ENCODE results near the gene ENO3. TPM values are rescaled to one million over a fixed set of nuclear protein-coding genes. Genes with fewer than 3 reads are reported as not detected.

Gene ENO3
- polyA plus RNA-seq, 3 donors: 0.36 to 14.2 (median 0.60) TPM

DNA sequence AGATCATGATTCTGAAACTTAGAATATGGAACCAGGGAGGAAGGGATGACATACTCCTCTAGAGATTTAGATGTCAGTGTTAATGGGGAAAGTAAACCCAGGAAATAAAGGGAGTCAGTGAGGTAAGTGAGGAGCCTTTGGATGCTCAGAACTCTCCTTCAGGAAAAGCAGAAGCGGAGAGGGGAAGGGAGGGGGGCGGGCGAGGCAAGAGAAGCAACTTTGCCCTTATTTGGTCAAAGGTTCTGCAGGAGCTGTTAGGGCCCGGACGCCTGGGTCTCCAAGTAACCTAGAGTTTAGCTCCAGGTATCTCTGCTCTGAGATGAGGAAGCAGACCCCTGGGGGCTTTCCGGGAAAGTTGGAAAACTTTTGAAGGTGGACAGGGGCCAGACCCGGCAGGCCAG lies 3.9 kb upstream of the ENO3 start:
- Histone ChIP-seq H3K9me3 (replicated peaks in 1 of 2; ENCODE audit: control insufficient read depth in 1 of 2, insufficient read depth in 1 of 2, low read length in 2 of 2) (no peaks in the 10 kb centered on the region), H3K9ac (ENCODE audit: insufficient read depth, low read length, poor library complexity, severe bottlenecking) (peak overlapping the region; percentile 80), H3K27ac (ENCODE audit: low read depth in 1 of 2, low read length in 2 of 2) (peak overlapping the region; percentile 94), H3K4me1 (ENCODE audit: control insufficient read depth in 1 of 2, insufficient read depth in 2 of 2, low read length in 2 of 2) (peaks cover 63 to 80% of the 10 kb centered on the region in 2 donors), H3K27me3 (ENCODE audit: control insufficient read depth in 2 of 2, insufficient read depth in 2 of 2, low read length in 2 of 2) (no peaks in the 10 kb centered on the region), H3K4me3 (replicated peaks in 1 of 3; ENCODE audit: low read depth in 2 of 3, low read length in 3 of 3) (peak overlapping the region; percentile 92 to 95 (median 94)), H3K36me3 (replicated peaks in 1 of 2; ENCODE audit: control insufficient read depth in 1 of 2, insufficient read depth in 2 of 2, low read length in 2 of 2) (peaks cover 32 to 40% of the 10 kb centered on the region in 2 donors), H3K4me2 (replicated peaks; ENCODE audit: extremely low read depth, low read length, poor library complexity, severe bottlenecking) (peak overlapping the region; percentile 98), H3K79me2 (ENCODE audit: insufficient read depth, low read length) (peaks cover 72% of the 10 kb centered on the region), H4K20me1 (ENCODE audit: insufficient read depth, low read length) (peaks cover 64% of the 10 kb centered on the region), H2AFZ (ENCODE audit: insufficient read depth, low read depth, low read length, poor library complexity, severe bottlenecking) (no peak overlapping the region)
- peak overlapping the region; percentile 95 to 99 (median 97) for H3K27ac Mint-ChIP-seq
- peaks cover 65% of the 10 kb centered on the region for H3K4me1 Mint-ChIP-seq
- intact Hi-C loops (cut with micrococcal nuclease): loop anchor here in 1 of 2 donors (5.0 kb wide), 2 partner anchors 45 to 180 kb away; partner anchors contain the start of gene CHRNE
- H3K27me3 Mint-ChIP-seq (ENCODE audit: low read depth in 3 of 3): peaks cover 2 to 8% (median 3%) of the 10 kb centered on the region in 3 donors
- H3K36me3 Mint-ChIP-seq: peaks cover 40 to 47% of the 10 kb centered on the region in 2 donors
- H3K4me3 Mint-ChIP-seq: peak overlapping the region; percentile 96 to 97
- no peaks in the 10 kb centered on the region for H3K9me3 Mint-ChIP-seq
- peak in 2 of 3 donors; percentile 26 to 62 for DNase-seq
- 0% methylated on average over 5 of the region's 7 CpGs for WGBS (ENCODE audit: insufficient coverage)
- TF ChIP-seq CTCF (IDR thresholded peaks at IDR 0.05): no peak

DNA sequence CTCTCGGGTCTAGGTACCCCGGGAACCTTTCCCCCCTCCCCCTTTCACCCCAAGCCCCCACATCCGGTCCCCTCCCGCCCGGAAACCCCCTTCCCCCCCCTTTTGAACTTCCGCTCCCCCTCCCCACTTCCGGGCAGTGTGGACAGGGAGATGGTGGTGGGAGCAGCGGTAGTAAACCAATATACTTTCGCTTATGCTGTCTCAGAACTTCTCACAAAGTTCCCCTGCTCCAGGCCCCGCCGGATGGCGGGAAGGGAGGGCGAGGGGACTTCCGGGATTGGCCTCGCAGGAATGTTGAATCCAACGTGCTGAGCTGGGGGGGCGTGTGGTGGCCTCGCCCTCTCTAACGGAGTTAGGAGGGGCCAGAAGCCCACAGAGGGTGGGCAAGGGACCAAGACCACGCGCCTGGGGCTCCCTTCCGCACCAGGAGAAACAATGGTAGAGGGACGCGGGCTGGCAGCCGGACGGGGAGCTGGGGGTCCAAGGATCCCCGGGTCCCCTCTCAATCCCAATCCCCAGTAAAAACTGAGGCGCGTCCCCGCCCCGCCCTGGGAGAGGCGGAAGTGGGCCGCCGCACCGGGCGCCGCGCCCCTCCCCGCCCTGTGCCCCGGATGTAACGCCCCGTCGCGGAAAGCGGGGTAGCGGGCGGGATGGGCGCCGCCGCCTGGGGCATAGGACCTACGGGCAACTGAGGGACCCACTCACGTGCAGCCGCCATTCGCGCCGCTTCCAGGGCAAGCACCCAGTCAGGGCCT lies 3.3 kb upstream of the ENO3 start:
- Histone ChIP-seq H4K20me1 (ENCODE audit: insufficient read depth, low read length) (peaks cover 58% of the 10 kb centered on the region), H3K4me3 (replicated peaks in 1 of 3; ENCODE audit: low read depth in 2 of 3, low read length in 3 of 3) (peak overlapping the region; percentile 92 to 95 (median 94)), H3K9ac (ENCODE audit: insufficient read depth, low read length, poor library complexity, severe bottlenecking) (peak overlapping the region; percentile 80), H2AFZ (ENCODE audit: insufficient read depth, low read depth, low read length, poor library complexity, severe bottlenecking) (peak overlapping the region; percentile 58), H3K27me3 (ENCODE audit: control insufficient read depth in 2 of 2, insufficient read depth in 2 of 2, low read length in 2 of 2) (no peaks in the 10 kb centered on the region), H3K4me2 (replicated peaks; ENCODE audit: extremely low read depth, low read length, poor library complexity, severe bottlenecking) (peak overlapping the region; percentile 98), H3K9me3 (replicated peaks in 1 of 2; ENCODE audit: control insufficient read depth in 1 of 2, insufficient read depth in 1 of 2, low read length in 2 of 2) (no peaks in the 10 kb centered on the region), H3K27ac (ENCODE audit: low read depth in 1 of 2, low read length in 2 of 2) (peak overlapping the region; percentile 94), H3K36me3 (replicated peaks in 1 of 2; ENCODE audit: control insufficient read depth in 1 of 2, insufficient read depth in 2 of 2, low read length in 2 of 2) (peaks cover 29 to 34% of the 10 kb centered on the region in 2 donors), H3K79me2 (ENCODE audit: insufficient read depth, low read length) (peaks cover 66% of the 10 kb centered on the region), H3K4me1 (ENCODE audit: control insufficient read depth in 1 of 2, insufficient read depth in 2 of 2, low read length in 2 of 2) (peaks cover 57 to 74% of the 10 kb centered on the region in 2 donors)
- Mint-ChIP-seq H3K4me3 (peak overlapping the region; percentile 96 to 97), H3K36me3 (peaks cover 35 to 42% of the 10 kb centered on the region in 2 donors), H3K27me3 (ENCODE audit: low read depth in 3 of 3) (peaks cover 2 to 8% (median 3%) of the 10 kb centered on the region in 3 donors), H3K27ac (peak overlapping the region; percentile 95 to 99 (median 98)), H3K4me1 (peaks cover 59% of the 10 kb centered on the region), H3K9me3 (no peaks in the 10 kb centered on the region)
- no peak for TF ChIP-seq CTCF (IDR thresholded peaks at IDR 0.05)
- WGBS (ENCODE audit: insufficient coverage): under 1% methylated on average over 47 of the region's 56 CpGs
- intact Hi-C loops (cut with micrococcal nuclease): loop anchor here (2.0 to 5.0 kb wide), 3 partner anchors 19 to 180 kb away; partner anchors contain the start of genes CHRNE (in 1 of the 2) and SPAG7 (in 1 of the 2)
- DNase-seq: peak; percentile 32 to 74 (median 47)

Data from CD14-positive monocyte (primary cell).